Peyer's patch (tissue), 4 donors: ENCODE results near the gene ABLIM2. TPM values are rescaled to one million over a fixed set of nuclear protein-coding genes. Genes with fewer than 3 reads are reported as not detected.

Source experiments
- DNase-seq, 3 donors: peaks; one replicate each; pipeline ENCODE4 v3.0.0-alpha.2; 2017 to 2019
- H3K27ac ChIP-seq, 4 donors: fragments of 200-600 bp; sonication (generic); one replicate each; pipeline ENCODE4 v1.5.1; 2016 to 2019
- H3K27me3 ChIP-seq, 2 donors: fragments of 200-600 bp; sonication (generic); one replicate each; pipeline ENCODE4 v1.5.1; 2019
- H3K36me3 ChIP-seq, 3 donors: fragments of 200-600 bp; sonication (generic); one replicate each; pipeline ENCODE4 v1.5.1; 2016 to 2019
- H3K4me1 ChIP-seq, 4 donors: fragments of 200-600 bp; sonication (generic); one replicate each; pipeline ENCODE4 v1.5.1; 2016 to 2019
- H3K4me3 ChIP-seq, 4 donors: fragments of 200-600 bp; sonication (generic); 1 replicate in 3 of 4; 2 replicates in 1 of 4; pipeline ENCODE4 v1.5.1; 2016 to 2019; ENCODE audit warnings: mild to moderate bottlenecking in 1 of 4
- H3K9me3 ChIP-seq, 4 donors: fragments of 200-600 bp; sonication (generic); one replicate each; pipeline ENCODE4 v1.5.1; 2016 to 2019; ENCODE audit warnings: mild to moderate bottlenecking in 1 of 4
- CTCF ChIP-seq, 6 experiments: fragments of 450-650 bp in 4 of 6; fragments of 200-600 bp in 2 of 6; sonication (generic) in 1 of 6; IDR thresholded peaks; one replicate each; pipeline ENCODE4 v1.5.1; 2017 to 2019; ENCODE audit warnings: antibody characterized with exemption in 6 of 6, mild to moderate bottlenecking in 3 of 6, moderate library complexity in 1 of 6
- POLR2A ChIP-seq, 2 donors: fragments of 450-650 bp; IDR thresholded peaks; one replicate each; pipeline ENCODE4 v1.5.1; 2017; ENCODE audit warnings: antibody characterized with exemption in 2 of 2, mild to moderate bottlenecking in 2 of 2, moderate library complexity in 2 of 2
- total RNA-seq, 4 donors: library from RNA; depleted of rRNA; stranded (reverse); fragments of >200 nt; gene quantifications; one replicate each; pipeline ENCODE4 v1.1.0, GENCODE V29; 2016

ABLIM2 gene
- total RNA-seq, 4 donors from 2014 or later = 9.0 to 24.2 (median 11.7) TPM

GRCh38 chr4:8001564-8002355 lies 156.9 kb downstream of the ABLIM2 start:
- no peaks in the 10 kb centered on the region for H3K36me3 ChIP-seq
- H3K4me3 ChIP-seq = no peak overlapping the region
- no peaks in the 10 kb centered on the region for H3K9me3 ChIP-seq
- no peak overlapping the region for H3K27ac ChIP-seq
- TF ChIP-seq CTCF (IDR thresholded peaks at IDR 0.05) (no peak), POLR2A (IDR thresholded peaks at IDR 0.05) (no peak)
- DNase-seq = no peak
- no peaks in the 10 kb centered on the region for H3K4me1 ChIP-seq
- no peaks in the 10 kb centered on the region for H3K27me3 ChIP-seq

GRCh38 chr4:8000721-8001491 lies 157.7 kb downstream of the ABLIM2 start:
- DNase-seq = no peak
- TF ChIP-seq CTCF (IDR thresholded peaks at IDR 0.05) (no peak), POLR2A (IDR thresholded peaks at IDR 0.05) (no peak)
- no peaks in the 10 kb centered on the region for H3K4me1 ChIP-seq

GRCh38 chr4:8000247-8000646 lies 158.4 kb downstream of the ABLIM2 start:
- TF ChIP-seq CTCF (IDR thresholded peaks at IDR 0.05) (no peak), POLR2A (IDR thresholded peaks at IDR 0.05) (no peak)
- no peak overlapping the region for H3K4me3 ChIP-seq
- DNase-seq = no peak
- H3K27me3 ChIP-seq = no peaks in the 10 kb centered on the region
- no peaks in the 10 kb centered on the region for H3K9me3 ChIP-seq
- no peaks in the 10 kb centered on the region for H3K36me3 ChIP-seq
- no peaks in the 10 kb centered on the region for H3K4me1 ChIP-seq
- no peak overlapping the region for H3K27ac ChIP-seq

More at GRCh38 chr4:8000721-8001491, 157.7 kb downstream of the ABLIM2 start:
- H3K4me3 ChIP-seq = no peak overlapping the region
- no peaks in the 10 kb centered on the region for H3K27me3 ChIP-seq
- no peaks in the 10 kb centered on the region for H3K36me3 ChIP-seq
- no peaks in the 10 kb centered on the region for H3K9me3 ChIP-seq
- H3K27ac ChIP-seq = no peak overlapping the region

- H3K4me1 ChIP-seq = no peaks in the 10 kb centered on the region
- no peak overlapping the region for H3K4me3 ChIP-seq
- DNase-seq = no peak
- TF ChIP-seq CTCF (IDR thresholded peaks at IDR 0.05) (no peak), POLR2A (IDR thresholded peaks at IDR 0.05) (no peak)
- no peak overlapping the region for H3K27ac ChIP-seq
- H3K27me3 ChIP-seq = no peaks in the 10 kb centered on the region
- no peaks in the 10 kb centered on the region for H3K9me3 ChIP-seq
- no peaks in the 10 kb centered on the region for H3K36me3 ChIP-seq
Observed at GRCh38 chr4:7999695-8000094, 158.9 kb downstream of the ABLIM2 start.

- Histone ChIP-seq H3K4me1 (no peaks in the 10 kb centered on the region), H3K36me3 (no peaks in the 10 kb centered on the region), H3K27ac (no peak overlapping the region), H3K9me3 (no peaks in the 10 kb centered on the region), H3K27me3 (no peaks in the 10 kb centered on the region), H3K4me3 (no peak overlapping the region)
- DNase-seq = no peak
- TF ChIP-seq POLR2A (IDR thresholded peaks at IDR 0.05) (no peak), CTCF (IDR thresholded peaks at IDR 0.05) (no peak)
Observed at GRCh38 chr4:7999279-7999678, 159.3 kb downstream of the ABLIM2 start.
